ENCODE measurements around the gene HPSE2.

HPSE2 gene

DNA sequence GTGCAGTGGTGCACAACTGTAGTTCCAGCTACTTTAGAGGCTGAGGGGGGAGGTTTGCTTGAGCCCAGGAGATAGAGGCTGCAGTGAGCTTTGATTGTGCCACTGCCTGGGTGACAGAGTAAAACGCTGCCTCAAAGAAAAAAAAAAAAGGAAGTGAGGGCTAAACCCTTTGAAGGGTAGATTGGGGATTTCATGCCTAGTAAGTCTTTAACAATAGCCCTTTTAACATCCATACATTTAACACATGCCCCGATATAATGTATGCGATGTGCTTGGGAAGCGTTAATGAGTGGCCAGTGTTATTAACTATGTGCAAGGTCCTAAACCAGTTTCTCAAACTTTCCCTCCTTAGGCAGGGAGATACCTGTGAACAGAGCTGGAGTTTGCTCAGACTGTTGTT lies 559.8 kb downstream of the HPSE2 start:
- no peak for DNase-seq (ENCODE audit: low spot score)

DNA sequence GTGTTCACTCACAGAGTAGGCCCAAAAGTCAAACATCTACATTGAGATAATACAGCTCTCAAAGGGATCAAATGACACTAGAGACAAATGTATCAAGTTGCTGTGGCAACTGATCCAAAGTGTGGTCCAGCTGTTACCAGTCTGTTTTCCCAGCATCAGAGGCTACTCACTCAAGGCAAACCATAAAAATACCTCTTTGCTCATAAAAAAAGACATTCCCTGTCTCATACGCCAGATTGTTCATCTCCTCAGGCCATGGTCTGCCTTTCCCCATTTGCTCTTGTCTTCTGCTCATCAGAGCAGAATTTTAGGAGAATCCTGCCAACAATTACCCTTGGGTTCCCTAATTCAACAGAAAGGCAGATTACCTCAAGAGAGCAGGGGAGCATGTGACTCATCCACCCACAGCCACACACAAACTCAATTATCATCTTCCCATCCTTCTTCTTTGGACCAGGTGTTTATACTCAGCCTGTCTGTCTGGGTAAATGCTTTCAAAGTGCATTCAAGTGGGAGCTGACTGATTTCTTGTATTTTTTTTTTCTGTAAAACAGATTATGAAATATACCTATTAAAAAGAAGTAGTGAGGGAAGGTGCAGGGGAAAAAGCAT lies 562.4 kb downstream of the HPSE2 start:
- DNase-seq (ENCODE audit: low spot score): no peak

DNA sequence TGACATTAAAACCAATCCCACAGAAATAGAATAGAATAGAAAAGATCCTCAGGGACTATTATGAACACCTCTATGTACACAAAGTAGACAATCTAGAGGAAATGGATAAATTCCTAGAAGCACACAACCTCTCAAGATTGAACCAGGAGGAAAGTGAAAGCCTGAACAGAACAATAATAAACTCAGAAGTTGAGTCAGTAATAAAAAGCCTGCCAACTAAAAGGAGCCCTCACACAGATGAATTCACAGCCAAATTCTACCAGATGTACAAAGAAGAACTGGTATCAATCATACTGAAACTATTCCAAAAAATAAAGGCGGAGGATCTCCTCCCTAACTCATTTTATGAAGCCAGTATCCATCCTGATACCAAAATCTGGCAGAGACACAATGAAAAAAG lies 568.6 kb downstream of the HPSE2 start:
- no peak for DNase-seq (ENCODE audit: low spot score)

DNA sequence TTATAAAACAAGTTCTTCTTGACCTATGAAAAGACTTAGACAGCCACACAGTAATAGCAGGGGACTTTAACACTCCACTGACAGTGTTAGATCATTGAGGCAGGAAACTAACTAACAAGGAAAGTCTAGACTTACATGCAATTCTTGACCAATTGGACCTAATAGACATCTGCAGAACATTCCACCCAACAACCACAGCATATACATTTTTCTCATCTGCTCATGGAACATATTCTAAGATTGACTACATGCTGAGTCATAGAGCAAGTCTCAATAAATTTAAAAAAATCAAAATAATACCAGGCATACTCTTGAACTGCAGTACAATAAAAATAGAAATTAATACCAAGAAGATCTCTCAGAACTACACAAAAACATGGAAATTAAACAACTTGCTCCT lies 569.4 kb downstream of the HPSE2 start:
- no peak for DNase-seq (ENCODE audit: low spot score)

DNA sequence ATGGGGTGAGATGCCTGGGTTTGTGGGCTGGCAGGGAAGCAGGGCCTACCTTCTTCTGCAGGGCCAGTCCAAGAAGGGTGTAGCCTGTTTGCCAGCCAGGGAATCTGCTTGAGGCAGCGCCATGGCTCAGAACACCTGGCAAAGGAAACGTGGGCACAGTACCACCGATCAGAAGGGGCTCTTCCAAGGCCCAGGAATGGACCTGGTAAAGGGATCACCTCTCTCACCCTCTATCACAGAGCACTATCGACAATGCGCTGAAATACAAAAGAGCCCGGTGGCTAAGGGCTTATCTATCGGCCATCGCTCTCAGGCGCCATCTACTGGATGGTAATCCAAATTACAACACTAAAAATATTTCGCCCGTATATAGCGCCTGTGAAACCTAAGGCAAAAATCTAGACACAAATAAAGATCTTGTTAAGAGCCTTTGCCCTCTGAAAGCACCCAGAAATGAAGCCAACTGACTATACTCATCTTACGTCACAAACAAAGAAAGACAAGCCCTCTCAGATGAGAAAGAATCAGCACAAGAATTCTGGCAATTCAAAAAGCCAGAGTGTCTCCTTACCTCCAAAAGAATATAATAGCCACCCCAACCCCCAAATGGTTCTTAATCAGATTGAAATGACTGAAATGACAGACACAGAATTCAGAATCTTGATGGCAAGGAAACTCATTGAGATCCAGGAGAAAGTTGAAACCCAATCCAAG lies 571.2 kb downstream of the HPSE2 start:
- DNase-seq (ENCODE audit: low spot score): no peak

DNA sequence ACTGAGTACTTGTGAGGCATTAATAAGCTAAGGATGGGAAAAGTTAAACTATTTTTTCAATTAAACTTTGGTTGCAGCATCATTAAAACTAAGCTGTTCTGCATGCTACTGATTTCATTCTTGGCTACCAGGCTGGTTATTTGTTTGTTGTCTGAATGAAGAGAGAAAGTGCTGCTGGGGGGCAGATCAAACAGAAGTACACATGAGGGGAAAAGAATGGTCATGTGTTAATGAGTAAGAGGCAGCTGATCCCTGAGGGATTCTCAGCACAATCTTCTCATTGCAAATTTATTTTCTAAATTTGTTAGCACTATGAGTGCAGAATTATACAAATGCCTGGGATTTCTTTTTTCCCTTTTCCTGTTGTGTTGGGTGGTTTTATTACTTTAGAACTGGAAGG lies 575.7 kb downstream of the HPSE2 start:
- no peak for DNase-seq (ENCODE audit: low spot score)

DNA sequence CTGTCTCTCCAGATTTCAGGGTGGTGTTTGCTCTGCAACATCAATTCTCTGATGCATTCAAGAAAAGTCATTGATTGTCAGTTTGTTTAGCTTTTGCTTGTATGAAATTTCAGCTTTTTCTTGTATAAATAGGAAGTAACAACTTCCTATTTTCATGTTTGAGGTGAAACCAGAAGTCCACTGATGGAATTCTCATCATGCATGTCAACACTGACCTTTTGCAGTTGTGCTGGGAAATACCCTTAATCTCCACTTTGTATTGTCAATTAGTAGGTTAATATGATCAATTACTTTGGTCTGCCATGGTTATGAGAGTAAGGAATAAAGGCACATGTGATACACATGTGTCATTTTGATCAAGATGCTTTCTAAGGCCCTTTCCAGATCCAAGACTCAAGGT lies 580.2 kb downstream of the HPSE2 start:
- DNase-seq (ENCODE audit: low spot score): no peak

DNA sequence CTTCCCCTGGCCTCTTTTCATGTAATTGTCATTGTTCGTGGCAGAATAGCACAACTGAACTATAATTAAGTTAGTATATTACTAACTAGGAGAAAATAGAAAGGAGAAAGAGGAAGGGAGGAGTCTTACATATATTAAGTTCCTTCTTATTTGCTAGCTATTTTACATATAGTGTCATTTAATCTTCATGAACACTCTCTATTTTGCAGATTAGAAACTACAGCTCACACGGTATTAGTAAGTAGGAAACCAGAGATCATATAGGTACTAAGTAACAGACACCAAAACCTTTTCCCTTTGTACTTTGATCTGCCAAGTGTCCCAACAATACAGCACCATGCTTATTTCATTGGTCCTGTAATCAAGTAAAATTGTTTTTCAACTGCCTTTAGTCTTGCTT lies 586.5 kb downstream of the HPSE2 start:
- DNase-seq (ENCODE audit: low spot score): no peak

DNA sequence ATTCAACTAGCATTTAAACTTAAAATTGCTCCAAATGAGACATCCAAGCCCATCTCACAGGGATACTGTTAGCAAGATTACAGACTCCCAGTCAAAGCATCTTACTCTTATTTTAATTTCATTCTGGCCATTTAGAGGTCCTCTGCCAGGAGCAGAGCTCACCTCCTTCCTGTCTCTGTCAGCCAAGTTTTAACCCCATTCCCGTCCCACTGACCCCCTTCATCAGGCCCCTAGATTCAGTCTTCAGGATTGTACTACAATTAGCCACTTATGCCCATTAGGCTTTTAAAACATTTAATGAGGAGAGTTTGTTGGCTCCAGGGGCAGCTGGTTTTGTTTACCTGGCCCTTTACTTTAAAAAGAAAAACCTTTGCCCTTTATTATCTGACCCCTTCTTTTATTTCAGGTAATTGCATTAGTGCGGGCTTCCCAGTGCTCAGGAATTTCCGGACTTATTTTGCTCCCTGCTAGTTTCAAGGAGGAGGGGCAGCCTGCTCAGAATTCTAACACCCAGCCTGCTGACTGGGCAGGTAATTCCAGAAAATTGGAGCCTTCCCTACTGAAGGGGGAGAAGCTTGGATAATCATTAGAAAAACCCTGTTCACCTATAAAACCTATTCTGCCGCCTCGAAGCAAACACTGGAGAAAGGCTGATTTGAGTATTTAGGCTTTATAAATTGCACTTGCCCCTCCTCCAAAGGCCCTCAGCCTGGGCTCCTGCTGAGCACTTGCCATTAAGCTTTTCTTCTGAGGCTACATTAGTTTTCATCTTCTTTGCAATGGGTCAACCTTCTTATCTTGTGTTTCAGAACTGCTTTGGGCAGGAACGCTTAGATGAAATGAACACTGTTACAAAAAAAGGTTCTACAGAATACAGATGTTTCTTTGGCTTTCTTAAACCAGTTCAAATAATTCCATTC lies 588.4 kb downstream of the HPSE2 start:
- peak; percentile 53 for DNase-seq (ENCODE audit: low spot score)

DNA sequence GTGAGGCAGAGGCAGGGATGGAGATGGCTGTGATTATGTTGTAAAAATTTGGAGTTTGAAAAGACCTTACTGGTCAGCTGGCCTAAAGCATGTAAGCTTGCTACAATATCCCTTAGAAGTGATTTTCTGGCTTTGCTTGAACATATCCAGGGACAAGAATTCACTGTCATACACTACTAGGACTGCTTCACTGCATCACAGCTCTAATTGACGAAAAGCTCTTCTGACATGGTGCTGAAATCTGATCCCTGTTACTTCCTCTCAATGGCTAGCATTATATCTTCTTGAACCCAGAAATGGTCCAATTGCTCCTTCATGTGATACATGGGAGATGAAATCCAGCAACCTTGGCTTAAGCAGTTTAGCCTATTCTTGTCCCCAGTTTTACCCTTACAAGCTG lies 591.2 kb downstream of the HPSE2 start:
- DNase-seq (ENCODE audit: low spot score): no peak

DNA sequence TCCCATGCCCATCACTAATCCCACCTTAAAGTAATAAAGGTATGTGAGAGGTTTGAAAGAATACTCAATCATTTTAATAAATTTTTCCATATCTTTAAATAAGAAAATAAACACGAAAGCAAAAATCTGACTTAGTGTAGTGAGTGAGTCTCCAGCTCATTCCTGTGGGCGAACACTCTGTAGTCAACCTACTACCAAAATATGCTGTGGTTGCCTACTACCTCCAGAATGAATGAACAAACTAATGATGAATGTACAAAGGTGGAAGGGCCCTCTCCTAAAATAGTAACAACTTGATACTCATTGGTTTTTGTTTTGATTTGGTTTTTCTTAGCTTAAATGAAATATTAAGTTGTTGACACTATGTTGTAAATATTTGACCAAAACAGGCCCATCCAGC lies 593.4 kb downstream of the HPSE2 start:
- DNase-seq (ENCODE audit: low spot score): no peak

DNA sequence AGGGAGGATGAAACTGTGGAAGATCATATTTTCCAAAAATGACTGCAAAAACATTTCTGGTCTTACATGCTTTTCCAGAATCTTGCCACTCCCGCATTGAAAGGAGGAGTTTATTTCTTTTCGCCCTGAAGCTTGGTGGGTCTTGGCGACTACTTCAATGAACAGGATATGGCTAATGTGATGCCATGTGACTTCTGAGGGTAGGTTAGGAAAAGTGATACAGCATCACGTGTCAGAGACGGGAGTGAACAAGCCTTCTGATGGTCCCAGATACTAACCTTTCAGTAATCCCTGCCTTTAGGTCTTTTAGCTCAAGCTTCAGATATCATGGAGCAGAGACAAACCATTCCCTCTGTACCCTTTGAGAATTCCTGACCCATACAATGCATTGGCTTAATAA lies 596.7 kb downstream of the HPSE2 start:
- no peak for DNase-seq (ENCODE audit: low spot score)

DNA sequence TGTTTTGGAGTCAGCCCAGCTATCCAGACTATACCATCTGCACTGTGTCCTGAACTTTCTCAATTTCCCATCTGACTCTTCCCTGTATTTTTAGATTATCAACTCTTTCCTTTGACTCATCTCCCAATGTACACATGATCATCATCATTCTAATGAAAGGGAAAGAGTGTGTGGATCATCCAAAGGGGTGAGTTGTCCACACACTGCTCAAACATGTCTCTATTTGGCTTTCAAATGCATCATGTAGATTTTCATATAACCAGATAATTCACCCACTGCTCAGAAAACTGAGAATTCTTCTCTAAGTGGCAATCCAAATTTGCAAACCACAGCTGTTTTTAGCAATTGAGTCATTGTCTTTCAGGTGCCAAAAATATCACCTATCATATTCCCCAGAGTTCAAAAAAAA lies 598.7 kb downstream of the HPSE2 start:
- no peak for DNase-seq (ENCODE audit: low spot score)

DNA sequence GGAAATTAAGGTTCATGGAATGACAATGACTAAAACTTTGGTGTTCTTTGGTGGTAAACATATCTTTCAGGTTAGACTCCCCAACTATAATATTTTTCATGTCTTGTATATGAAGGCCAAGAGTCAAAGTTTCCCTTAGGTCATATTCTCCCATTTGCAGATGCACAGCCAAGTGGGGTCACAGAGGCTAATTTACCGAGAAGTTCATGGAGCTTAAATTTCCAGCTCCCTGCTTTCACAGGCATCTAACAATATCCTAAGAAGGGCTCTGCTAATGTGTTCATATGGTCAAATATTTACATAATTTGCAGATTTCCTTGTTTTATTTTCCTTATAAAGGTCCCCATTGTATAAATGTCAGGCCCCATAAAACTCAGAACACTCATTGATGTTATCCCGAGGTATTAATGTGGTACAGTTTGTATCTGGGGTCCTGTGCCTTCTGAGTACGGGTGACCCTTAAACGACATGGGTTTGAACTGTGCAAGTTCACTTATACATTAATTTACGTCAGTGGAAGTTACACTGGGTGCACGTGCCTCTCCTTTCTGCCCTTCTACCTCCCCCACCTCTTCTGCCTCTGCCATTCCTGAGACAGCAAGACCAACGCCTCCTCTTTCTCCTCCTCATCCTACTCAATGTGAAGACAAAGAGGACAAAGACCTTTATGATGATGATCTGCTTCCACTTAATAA lies 603.0 kb downstream of the HPSE2 start:
- DNase-seq (ENCODE audit: low spot score): no peak

DNA sequence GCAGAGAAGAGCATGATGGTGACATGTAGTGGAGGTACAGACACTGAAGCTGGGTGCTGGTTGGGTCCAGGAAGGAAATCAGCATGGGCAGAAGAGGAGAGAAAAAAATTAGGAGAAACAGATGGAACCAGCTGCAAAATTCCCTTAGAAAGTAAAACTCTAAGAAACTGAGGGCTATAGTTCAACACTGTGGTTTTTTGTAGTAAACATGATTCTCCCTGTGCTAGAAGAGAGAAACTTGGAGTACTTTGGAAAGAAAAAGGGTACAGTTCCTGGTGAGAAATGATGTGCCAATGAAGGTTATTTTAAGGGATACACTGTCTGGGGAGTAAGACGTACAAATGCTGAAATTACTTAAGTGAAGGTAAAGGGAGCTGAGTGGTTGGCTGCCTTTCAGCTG lies 607.4 kb downstream of the HPSE2 start:
- DNase-seq (ENCODE audit: low spot score): no peak

DNA sequence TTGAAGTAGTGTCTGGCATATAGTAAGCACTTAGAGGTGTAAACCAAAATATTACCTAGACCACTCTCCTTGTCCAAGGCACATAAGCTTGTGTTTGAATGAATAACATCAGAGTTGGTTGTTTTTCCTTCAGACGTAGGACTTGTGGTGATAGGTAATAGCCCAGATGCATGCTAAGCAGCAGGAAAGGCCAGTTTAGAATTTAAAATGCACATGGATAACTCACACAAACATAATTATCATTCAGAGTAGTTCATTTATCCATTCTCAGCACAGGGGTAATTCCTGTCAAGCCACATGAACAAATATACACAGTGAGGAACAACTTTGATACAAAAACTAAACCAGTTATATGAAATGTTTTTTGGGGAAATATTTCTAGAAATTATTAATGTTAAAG lies 607.9 kb downstream of the HPSE2 start:
- no peak for DNase-seq (ENCODE audit: low spot score)

DNA sequence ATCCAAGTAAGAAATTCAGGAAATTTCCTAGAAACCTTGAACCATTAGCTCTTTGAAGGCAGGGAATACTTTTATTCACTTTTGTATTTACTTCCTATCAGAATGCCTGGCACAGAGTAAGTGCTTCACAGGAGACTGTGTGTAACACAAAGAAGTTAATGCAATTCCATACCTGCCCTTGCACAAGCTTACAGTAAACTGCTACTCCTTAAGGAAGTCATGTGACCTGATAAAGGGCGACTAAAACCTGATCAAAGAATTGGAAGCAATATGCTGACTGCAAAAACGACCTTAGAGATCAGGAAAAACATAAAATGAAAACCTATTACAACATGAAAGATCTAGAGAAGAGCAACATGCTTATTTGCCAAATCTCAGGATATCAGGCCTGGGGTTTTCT lies 610.7 kb downstream of the HPSE2 start:
- no peak for DNase-seq (ENCODE audit: low spot score)

DNA sequence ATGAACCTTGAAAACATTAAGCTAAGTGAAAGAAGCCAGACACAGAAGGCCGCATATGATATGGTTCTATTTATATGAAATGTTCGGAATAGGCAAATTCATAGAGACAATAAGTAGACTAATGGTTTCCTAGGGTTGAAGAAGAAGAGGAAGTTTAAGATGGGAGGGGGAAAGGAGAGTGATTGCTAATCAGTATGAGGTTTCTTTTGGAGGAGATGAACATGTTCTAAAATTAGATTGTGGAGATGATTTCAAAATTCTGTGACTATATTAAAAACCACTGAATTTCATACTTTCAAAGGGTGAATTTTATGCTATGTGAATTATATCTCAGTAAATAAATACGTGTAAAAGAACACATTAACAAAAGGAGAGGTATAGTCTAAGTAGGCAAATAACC lies 612.5 kb downstream of the HPSE2 start:
- no peak for DNase-seq (ENCODE audit: low spot score)

DNA sequence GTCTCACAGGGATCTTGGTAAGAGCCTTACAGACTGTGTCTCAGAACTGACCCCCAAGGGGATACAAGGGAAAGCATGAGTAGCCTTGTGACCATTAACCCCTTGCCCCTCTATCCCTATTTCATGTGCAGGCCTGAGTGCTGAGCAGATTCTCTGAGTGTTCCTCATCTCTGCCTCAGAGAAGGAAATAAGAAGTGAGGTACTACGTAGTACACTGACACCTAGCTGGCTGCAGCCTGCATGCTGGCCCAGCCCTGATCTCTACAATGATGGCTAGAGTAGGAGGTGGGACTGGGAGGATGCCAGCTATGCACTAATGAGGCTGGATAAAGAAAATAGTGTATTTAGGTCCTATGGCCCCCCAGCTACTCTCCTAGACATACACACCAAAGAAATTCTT lies 614.0 kb downstream of the HPSE2 start:
- no peak for DNase-seq (ENCODE audit: low spot score)

DNA sequence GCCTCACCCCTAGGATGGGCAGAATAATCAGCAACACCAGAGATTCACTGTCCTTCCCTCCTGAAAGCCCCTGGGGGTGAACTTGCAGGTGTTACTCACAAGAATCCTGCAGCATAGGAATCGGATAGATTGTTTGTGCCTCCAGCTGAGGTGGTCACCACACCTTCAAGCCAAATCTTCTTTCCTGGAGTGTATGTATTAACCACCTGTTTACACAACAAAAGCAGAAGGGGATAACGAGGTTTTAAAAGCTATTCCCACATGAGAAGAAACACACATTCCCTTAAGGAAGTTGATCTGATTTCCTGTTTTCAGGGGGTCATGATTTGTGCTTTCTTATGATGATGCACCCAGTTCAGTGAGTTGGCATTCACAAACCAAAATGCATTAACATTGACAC lies 615.1 kb downstream of the HPSE2 start:
- DNase-seq (ENCODE audit: low spot score): no peak

DNA sequence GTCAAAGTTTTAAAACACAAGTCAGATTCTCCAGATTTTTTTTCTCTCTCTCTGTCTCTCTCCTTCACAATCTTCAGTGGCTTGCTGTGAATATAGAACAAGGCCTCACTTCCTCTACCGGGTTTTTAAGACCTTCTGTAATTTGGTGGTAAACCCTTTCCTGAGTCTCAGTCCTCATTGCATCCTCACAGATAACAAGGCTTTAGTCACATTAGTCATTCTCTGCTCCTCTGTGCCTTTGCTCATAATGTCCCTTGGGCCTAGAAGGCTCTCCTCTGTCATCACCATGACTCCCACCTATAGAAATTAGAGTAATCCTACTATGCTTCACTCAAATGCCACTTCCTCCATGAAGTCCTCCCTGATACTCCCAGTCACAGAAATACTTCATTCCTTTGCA lies 616.2 kb downstream of the HPSE2 start:
- no peak for DNase-seq (ENCODE audit: low spot score)

DNA sequence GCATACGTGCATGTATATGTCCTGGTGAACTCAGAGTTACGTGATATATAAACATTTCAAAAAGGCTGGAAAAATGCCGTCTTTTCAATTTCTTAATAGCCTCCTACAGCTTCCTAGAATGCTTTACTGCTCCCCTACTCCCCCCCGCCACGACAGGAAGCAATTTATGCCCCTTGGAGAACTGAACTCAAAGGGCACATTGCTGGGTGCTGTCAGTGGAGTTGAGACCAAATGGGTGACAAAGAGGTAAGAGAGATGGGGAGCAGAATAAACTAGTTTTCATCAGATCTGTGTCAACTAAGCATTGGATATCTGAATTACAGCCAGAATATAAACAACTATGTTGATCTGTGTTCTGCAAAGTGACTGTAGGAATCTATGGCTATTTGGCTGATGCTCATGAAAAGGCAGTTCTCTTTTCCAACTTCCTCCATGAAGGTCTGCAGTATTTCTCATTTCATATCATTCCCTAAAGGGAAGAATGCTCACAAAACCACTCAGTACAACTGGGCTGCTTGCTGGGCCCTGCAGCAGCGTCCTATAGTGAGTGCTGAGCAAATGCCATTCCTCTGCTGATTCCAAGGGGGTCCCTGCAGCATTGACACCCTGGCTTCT lies 617.6 kb downstream of the HPSE2 start:
- no peak for DNase-seq (ENCODE audit: low spot score)

Measured in ecto neural progenitor cell (in vitro differentiated cells).